GM23338 (cell line): ENCODE measurements around the gene MCUR1. TPM values are rescaled to one million over a fixed set of nuclear protein-coding genes. Genes with fewer than 3 reads are reported as not detected.
"Not testable (repeated sequence)": the region's sequence is repeated elsewhere in the genome, so short reads cannot be mapped to it uniquely, and the experiment has no call there.

Experiments
- ATAC-seq: fragments of 200-7000 bp; cut with Tn5 transposase; 3 replicates; pipeline ENCODE4 v1.9.1; 2020
- DNase-seq: peaks from one replicate; pipeline ENCODE4 v3.0.0-alpha.2; 2015; ENCODE audit warnings: low spot score
- H2AFZ ChIP-seq: fragments of 200-600 bp; sonication (generic); 2 replicates; pipeline ENCODE4 v1.8.0; 2016; ENCODE audit warnings: antibody characterized with exemption, mild to moderate bottlenecking, moderate library complexity
- H3F3A ChIP-seq: fragments of 200-600 bp; sonication (generic); replicated peaks from 2 replicates; pipeline ENCODE4 v1.8.0; 2017; ENCODE audit warnings: antibody characterized with exemption, mixed run types, low read depth
- H3K27ac ChIP-seq: fragments of 200-600 bp; sonication (generic); 2 replicates; pipeline ENCODE4 v1.6.1; 2016; ENCODE audit warnings: low read depth
- H3K27me3 ChIP-seq: fragments of 200-600 bp; sonication (generic); 2 replicates; pipeline ENCODE4 v1.8.0; 2016; ENCODE audit warnings: mild to moderate bottlenecking, mixed run types, moderate library complexity; ENCODE audit not compliant: insufficient read depth
- H3K36me3 ChIP-seq: fragments of 200-600 bp; sonication (generic); 2 replicates; pipeline ENCODE4 v1.8.0; 2016; ENCODE audit warnings: mild to moderate bottlenecking; ENCODE audit not compliant: insufficient read depth
- H3K4me1 ChIP-seq: fragments of 200-600 bp; sonication (generic); 2 replicates; pipeline ENCODE4 v1.8.0; 2016; ENCODE audit warnings: mild to moderate bottlenecking, moderate library complexity; ENCODE audit not compliant: insufficient read depth
- H3K4me2 ChIP-seq: fragments of 200-600 bp; sonication (generic); 2 replicates; pipeline ENCODE4 v1.7.1; 2017; ENCODE audit warnings: mixed run types
- H3K4me3 ChIP-seq: fragments of 200-600 bp; sonication (generic); 2 replicates; pipeline ENCODE4 v1.6.1; 2016; ENCODE audit warnings: mixed run types
- H3K79me2 ChIP-seq: fragments of 200-600 bp; sonication (generic); replicated peaks from 2 replicates; pipeline ENCODE4 v1.8.0; 2017; ENCODE audit warnings: mild to moderate bottlenecking; ENCODE audit not compliant: insufficient read depth
- H3K9me2 ChIP-seq: fragments of 200-600 bp; sonication (generic); 2 replicates; pipeline ENCODE4 v1.8.0; 2017; ENCODE audit not compliant: insufficient read depth
- H4K20me1 ChIP-seq: fragments of 200-600 bp; sonication (generic); replicated peaks from 2 replicates; pipeline ENCODE4 v1.8.0; 2017; ENCODE audit warnings: mild to moderate bottlenecking; ENCODE audit not compliant: insufficient read depth
- H3K27ac Mint-ChIP-seq: 2 replicates; pipeline ENCODE4 v1.8.0; 2020; ENCODE audit warnings: inconsistent platforms, mild to moderate bottlenecking, moderate library complexity, mixed read lengths
- H3K27me3 Mint-ChIP-seq: 3 replicates; pipeline ENCODE4 v1.8.0; 2022; ENCODE audit warnings: low read depth, mild to moderate bottlenecking, moderate library complexity, mixed read lengths, inconsistent platforms; ENCODE audit not compliant: insufficient read depth, poor library complexity
- H3K36me3 Mint-ChIP-seq: 3 replicates; pipeline ENCODE4 v1.8.0; 2021; ENCODE audit warnings: low read depth, mild to moderate bottlenecking, inconsistent platforms, moderate library complexity, mixed read lengths
- H3K4me1 Mint-ChIP-seq: 3 replicates; pipeline ENCODE4 v1.8.0; 2020; ENCODE audit warnings: mild to moderate bottlenecking, inconsistent platforms, mixed read lengths
- H3K4me3 Mint-ChIP-seq: 3 replicates; pipeline ENCODE4 v1.8.0; 2021; ENCODE audit warnings: moderate library complexity, mild to moderate bottlenecking, inconsistent platforms, mixed read lengths
- H3K9me3 Mint-ChIP-seq: 3 replicates; pipeline ENCODE4 v1.8.0; 2020; ENCODE audit warnings: moderate library complexity, mild to moderate bottlenecking, inconsistent platforms, mixed read lengths
- CTCF ChIP-seq, 2 experiments: fragments of 200-600 bp in 1 of 2; sonication (generic) in 1 of 2; conservative IDR thresholded peaks; 2 replicates each; pipeline versions ENCODE4 v1.5.1 to v1.6.1; 2016 to 2017; ENCODE audit warnings: antibody characterized with exemption in 2 of 2, low read depth in 2 of 2, mild to moderate bottlenecking in 2 of 2, moderate library complexity in 1 of 2
- ETS1 ChIP-seq: IDR thresholded peaks from 2 replicates; pipeline ENCODE4 v1.6.1; 2016; ENCODE audit warnings: antibody characterized with exemption
- EZH2phosphoT487 ChIP-seq: fragments of 200-600 bp; sonication (generic); IDR thresholded peaks from one replicate; pipeline ENCODE4 v1.8.1; 2018; ENCODE audit warnings: antibody characterized with exemption; ENCODE audit not compliant: unreplicated experiment
- JUNB ChIP-seq: IDR thresholded peaks from one replicate; pipeline ENCODE4 v1.6.1; 2016; ENCODE audit warnings: antibody characterized with exemption; ENCODE audit not compliant: unreplicated experiment
- POLR2AphosphoS5 ChIP-seq: IDR thresholded peaks from 2 replicates; pipeline ENCODE4 v1.6.1; 2016; ENCODE audit warnings: antibody characterized with exemption, low read depth
- REST ChIP-seq: IDR thresholded peaks from one replicate; pipeline ENCODE4 v1.6.1; 2018; ENCODE audit warnings: antibody characterized with exemption; ENCODE audit not compliant: unreplicated experiment
- STAT1 ChIP-seq: IDR thresholded peaks from one replicate; pipeline ENCODE4 v1.6.1; 2016; ENCODE audit warnings: antibody characterized with exemption; ENCODE audit not compliant: unreplicated experiment
- polyA plus RNA-seq: library from polyadenylated mRNA; unstranded; fragments of >200 nt; fragmentation: Nextera tagmentation; extraction: Ambion mirVana; gene quantifications from 2 replicates; pipeline ENCODE4 v1.2.1, GENCODE V29; 2016
- total RNA-seq: library from RNA; depleted of rRNA; stranded (reverse); fragments of >200 nt; shearing (Covaris generic); gene quantifications from 2 replicates; pipeline ENCODE4 v1.2.3, GENCODE V29; 2014

MCUR1 gene
- total and polyA plus RNA-seq, 2 experiments from 2014 or later = 21.0 to 65.3 TPM

DNA sequence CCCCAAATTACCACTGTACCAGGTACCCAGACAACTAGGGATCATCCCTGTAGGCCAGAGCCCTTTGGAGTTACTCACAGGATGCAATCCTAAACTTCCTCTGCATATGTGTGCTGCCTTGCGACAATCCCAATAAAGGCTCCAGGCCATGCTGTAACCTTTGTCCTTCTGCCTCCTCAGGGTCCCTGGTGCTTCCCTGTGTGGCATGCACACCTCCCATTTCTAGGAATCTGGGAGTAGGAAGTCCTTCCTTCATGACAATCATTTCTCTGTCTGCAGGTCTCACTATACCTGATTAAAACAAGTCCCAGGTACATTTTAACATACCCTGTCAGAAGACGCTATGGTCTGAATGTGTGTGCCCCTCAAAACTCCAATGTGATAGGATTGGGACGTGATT, 37.0 kb upstream of the MCUR1 start (continued):
- TF ChIP-seq EZH2phosphoT487 (no peak), JUNB (no peak), ETS1 (no peak), CTCF (conservative IDR thresholded peaks at IDR 0.05; ENCODE audit: low read depth in 2 of 2) (no peak), STAT1 (no peak), REST (no peak), POLR2AphosphoS5 (no peak)

DNA sequence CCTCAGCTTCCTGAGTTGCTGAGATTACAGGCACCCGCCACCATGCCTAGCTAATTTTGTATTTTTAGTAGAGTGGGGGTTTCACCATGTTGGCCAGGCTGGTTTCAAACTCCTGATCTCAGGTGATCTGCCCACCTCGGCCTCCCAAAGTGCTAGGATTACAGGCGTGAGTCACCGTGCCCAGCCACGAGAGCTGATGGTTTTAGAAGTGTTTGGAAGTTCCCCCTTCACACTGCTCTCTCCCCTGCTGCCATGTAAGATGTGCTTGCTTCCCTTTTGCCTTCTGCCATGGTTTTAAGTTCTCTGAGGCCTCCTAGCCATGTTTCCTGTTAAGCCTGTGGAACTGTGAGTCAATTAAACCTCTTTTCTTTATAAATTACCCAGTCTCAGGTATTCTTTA, 36.3 kb upstream of the MCUR1 start:
- Histone ChIP-seq H2AFZ (peak overlapping the region; percentile 85), H3K4me1 (peaks cover 19% of the 10 kb centered on the region)
- not testable (repeated sequence) for H3K4me2 ChIP-seq, H3K27ac Mint-ChIP-seq, H3K27ac ChIP-seq, DNase-seq, H3K4me3 ChIP-seq, H3K27me3 ChIP-seq, H3K36me3 ChIP-seq, H3K9me3 Mint-ChIP-seq, H4K20me1 ChIP-seq, H3F3A ChIP-seq, H3K27me3 Mint-ChIP-seq, H3K79me2 ChIP-seq, H3K36me3 Mint-ChIP-seq, ATAC-seq, H3K9me2 ChIP-seq, H3K4me3 Mint-ChIP-seq
- H3K4me1 Mint-ChIP-seq = peaks cover 22% of the 10 kb centered on the region
